ENCODE results near the gene UGT1A8.

Gene UGT1A8

GRCh38 chr2:233772153-233772552, 154.7 kb downstream of the UGT1A8 start:
- no peak for DNase-seq

- no peak for DNase-seq
Measured at GRCh38 chr2:233772583-233772982, 155.2 kb downstream of the UGT1A8 start.

- no peak for DNase-seq
Measured at GRCh38 chr2:233773854-233774253, 156.4 kb downstream of the UGT1A8 start.

- no peak for DNase-seq
Measured at GRCh38 chr2:233775414-233775813, 158.0 kb downstream of the UGT1A8 start.

GRCh38 chr2:233778030-233778429, 160.6 kb downstream of the UGT1A8 start, which contains the start of gene MROH2A:
TSS of gene MROH2A (plus strand) at chr2:233778330. CDS start at chr2:233779359, 1,029 bp downstream.
- DNase-seq, result no peak

GRCh38 chr2:233779722-233780121, 162.3 kb downstream of the UGT1A8 start:
- no peak for DNase-seq

GRCh38 chr2:233780771-233781170, 163.3 kb downstream of the UGT1A8 start:
- no peak for DNase-seq

GRCh38 chr2:233789554-233789953, 172.1 kb downstream of the UGT1A8 start:
- no peak for DNase-seq

- DNase-seq, result no peak
Measured at GRCh38 chr2:233791151-233791882, 173.9 kb downstream of the UGT1A8 start.

GRCh38 chr2:233791883-233792329, 174.5 kb downstream of the UGT1A8 start:
- no peak for DNase-seq

- DNase-seq, result no peak
Measured at GRCh38 chr2:233792720-233793119, 175.3 kb downstream of the UGT1A8 start.

GRCh38 chr2:233793465-233794127, 176.2 kb downstream of the UGT1A8 start:
- no peak for DNase-seq

GRCh38 chr2:233794128-233794658, 176.8 kb downstream of the UGT1A8 start:
- no peak for DNase-seq

GRCh38 chr2:233795735-233796171, 178.3 kb downstream of the UGT1A8 start:
- DNase-seq, result no peak

GRCh38 chr2:233796254-233796653, 178.8 kb downstream of the UGT1A8 start:
- DNase-seq, result no peak

GRCh38 chr2:233798335-233799086, 181.1 kb downstream of the UGT1A8 start:
- DNase-seq, result no peak

- no peak for DNase-seq
Measured at GRCh38 chr2:233799087-233799665, 181.7 kb downstream of the UGT1A8 start.

- DNase-seq, result no peak
Measured at GRCh38 chr2:233799716-233800115, 182.3 kb downstream of the UGT1A8 start.

GRCh38 chr2:233800208-233800607, 182.8 kb downstream of the UGT1A8 start:
- no peak for DNase-seq

- DNase-seq, result no peak
Measured at GRCh38 chr2:233801357-233802131, 184.1 kb downstream of the UGT1A8 start.

GRCh38 chr2:233802132-233802815, 184.8 kb downstream of the UGT1A8 start:
- no peak for DNase-seq
